GM18517 (cell line): ENCODE measurements around the gene CRACR2A.

Experiments used
- ATAC-seq: cut with Tn5 transposase; IDR thresholded peaks from one replicate; pipeline ENCODE4 v1.9.1; 2021; ENCODE audit warnings: mild to moderate bottlenecking, moderate library complexity; ENCODE audit not compliant: unreplicated experiment

Gene CRACR2A

DNA sequence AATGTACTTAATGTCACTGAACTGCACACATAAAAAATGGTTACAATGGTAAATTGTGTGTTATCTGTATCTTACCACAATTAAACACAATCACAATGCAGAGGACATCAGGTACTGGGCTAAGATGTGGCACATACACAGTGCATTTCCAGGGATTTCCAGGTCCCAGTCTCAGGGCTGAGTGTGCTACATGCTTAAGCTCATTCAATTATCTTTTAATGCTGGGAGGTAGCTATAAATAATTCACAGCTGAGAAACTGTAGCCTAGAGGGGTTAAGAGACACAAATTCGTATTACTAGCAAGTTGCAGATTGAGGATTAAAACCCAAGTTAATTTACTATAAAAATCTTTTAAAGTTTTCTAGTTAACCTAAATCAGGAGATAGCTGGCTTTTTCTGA lies 67.1 kb downstream of the CRACR2A start:
- ATAC-seq: no peak

GRCh38 chr12:3684449-3685051 lies 68.4 kb downstream of the CRACR2A start:
- ATAC-seq: no peak

DNA sequence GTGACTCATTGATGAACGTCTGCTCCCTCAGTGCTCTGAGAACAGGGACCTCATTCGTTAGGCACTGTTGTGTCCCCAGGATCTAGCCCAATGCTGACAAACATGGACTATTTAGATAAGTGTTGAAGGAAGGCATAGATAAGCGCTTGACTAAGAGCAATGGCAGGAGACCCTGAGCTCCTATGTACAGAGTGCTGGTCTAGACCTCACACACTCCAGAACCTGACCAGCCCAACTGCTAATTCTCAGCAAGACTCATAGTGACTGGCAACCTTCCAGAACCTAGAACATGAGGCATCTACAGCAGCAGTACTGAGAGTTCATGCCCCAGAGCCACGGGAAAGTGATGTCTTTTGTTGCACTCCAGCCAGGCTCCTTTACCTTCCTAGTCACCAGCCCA lies 69.2 kb downstream of the CRACR2A start:
- ATAC-seq: no peak

GRCh38 chr12:3681595-3682061 lies 71.3 kb downstream of the CRACR2A start:
- no peak for ATAC-seq

- ATAC-seq: no peak
These were observed 71.9 kb downstream of the CRACR2A start for GRCh38 chr12:3680919-3681594.

- no peak for ATAC-seq
These were observed 73.1 kb downstream of the CRACR2A start for GRCh38 chr12:3679831-3680230.

- no peak for ATAC-seq
These were observed 75.3 kb downstream of the CRACR2A start for GRCh38 chr12:3677609-3678008.

- no peak for ATAC-seq
These were observed 78.8 kb downstream of the CRACR2A start for GRCh38 chr12:3673981-3674708.

DNA sequence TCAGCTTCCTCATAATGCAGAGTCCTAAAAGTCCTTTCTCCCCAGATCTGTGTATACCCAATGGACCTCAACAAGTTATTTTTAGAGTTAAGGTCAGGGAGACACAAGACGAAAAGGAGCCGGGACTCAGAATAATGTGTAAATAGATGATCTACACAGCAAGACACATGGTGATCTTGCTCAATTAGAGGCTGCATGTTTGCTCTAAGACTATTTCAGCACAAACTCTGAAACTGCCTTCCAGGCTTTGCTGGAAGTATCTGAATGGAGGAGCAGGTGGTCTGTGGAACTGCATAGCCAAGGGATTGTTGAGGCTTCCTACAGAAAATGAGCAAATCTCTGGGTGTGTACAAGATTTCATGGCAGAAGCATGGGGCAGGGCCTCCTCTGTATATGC lies 80.8 kb downstream of the CRACR2A start:
- no peak for ATAC-seq

DNA sequence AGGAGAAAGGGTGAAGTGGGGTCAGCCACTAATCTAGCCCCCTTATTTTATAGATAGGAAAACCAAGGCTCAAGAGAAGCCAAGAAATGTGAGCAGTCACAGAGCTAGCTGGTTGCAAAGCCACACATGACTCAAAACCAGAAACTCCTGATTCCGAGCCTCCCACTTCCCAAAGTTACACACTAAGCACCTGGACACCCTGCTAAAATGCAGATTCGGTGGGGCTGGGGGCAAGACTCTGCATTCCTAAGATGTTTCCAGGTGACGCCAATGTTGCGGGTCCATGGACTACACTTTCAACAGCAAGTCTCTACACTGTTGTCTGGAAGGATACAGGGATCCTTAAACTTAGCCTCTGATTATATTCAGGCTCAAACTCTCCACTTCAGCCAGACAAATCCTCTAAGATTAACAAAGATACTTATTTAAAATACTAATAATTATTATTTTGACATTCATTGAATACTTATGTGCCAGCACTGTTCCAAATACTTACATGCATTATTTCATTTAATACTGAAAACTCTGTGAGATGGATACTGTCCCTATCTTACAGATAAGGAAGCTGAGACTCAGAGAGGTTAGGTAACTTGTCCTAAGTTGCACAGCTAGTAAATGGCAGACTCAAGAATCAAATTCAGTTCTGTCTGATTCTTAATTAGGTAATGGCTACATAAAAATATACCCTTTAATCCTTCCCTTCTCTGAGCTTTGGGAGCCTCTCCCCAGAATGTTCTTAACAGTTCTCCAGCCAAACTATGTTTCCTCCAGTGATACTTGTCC lies 81.4 kb downstream of the CRACR2A start:
- ATAC-seq: no peak

DNA sequence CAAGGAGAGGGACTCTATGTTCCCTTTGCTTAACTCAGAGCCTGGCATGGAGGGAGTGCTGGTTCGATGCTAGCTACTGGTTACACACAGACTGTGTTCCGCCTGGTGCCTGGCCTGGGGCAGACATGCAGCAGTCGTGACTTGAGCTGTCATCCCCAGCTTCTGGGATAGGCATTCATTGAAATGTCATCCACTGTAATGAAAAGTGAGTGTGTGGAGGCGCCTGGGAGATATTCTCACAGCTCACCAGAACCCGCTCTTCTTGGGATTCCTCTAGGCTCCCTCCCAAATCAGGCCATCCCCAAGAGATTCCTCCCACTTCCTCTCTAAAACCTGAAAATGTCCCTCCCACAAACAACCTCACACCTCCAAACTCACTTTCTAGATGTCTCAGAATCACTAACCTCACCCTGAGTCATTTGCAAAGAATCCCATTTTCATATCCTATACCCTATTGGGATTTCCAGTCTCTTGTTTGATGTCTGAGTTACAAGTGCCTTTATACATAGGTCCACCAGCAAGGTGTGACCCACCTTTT lies 82.8 kb downstream of the CRACR2A start:
- no peak for ATAC-seq

DNA sequence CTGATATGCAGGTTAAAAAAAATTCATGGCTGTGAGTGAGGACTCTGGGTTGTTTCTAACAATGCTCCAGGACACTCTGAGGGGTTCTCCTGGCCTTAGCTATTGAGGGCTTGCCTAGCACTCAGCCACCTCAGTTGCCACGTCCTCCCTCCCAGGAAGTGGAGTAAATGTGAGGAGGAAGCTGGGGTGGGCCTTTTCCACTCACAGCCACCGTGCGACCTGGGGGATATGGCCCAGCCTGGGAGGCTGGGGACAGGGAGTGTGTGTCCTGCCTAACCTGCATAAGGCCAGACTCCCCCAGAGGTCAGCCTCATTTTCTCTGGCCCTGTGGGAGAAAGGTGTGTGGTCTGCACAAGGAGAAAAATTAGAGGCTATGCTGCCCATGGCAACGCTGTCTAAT lies 83.3 kb downstream of the CRACR2A start:
- ATAC-seq: no peak

- no peak for ATAC-seq
These were observed 84.3 kb downstream of the CRACR2A start for GRCh38 chr12:3668479-3669165.

GRCh38 chr12:3667485-3667884 lies 85.4 kb downstream of the CRACR2A start:
- no peak for ATAC-seq

- ATAC-seq: no peak
These were observed 86.5 kb downstream of the CRACR2A start for GRCh38 chr12:3666441-3666840.

- ATAC-seq: no peak
These were observed 90.4 kb downstream of the CRACR2A start for GRCh38 chr12:3662521-3662921.

DNA sequence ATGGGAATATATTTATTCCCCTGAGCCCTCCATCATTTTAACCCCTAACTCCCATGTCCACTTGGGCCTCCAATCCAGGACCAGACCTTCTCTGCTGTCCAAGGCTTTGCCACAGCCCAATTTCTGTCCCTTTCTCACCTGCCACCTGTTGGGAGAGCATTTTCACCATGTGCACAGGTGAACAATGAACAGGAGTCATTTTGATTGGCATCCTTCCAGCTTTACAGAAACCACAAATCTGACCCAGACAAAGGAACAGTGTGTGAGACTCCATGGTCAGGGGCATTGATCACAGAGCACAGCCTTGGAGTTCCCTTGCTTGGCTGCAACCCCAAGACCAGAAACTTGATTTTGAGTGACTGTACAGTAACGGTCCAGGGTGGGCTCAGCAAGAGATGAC lies 91.9 kb downstream of the CRACR2A start:
- no peak for ATAC-seq

DNA sequence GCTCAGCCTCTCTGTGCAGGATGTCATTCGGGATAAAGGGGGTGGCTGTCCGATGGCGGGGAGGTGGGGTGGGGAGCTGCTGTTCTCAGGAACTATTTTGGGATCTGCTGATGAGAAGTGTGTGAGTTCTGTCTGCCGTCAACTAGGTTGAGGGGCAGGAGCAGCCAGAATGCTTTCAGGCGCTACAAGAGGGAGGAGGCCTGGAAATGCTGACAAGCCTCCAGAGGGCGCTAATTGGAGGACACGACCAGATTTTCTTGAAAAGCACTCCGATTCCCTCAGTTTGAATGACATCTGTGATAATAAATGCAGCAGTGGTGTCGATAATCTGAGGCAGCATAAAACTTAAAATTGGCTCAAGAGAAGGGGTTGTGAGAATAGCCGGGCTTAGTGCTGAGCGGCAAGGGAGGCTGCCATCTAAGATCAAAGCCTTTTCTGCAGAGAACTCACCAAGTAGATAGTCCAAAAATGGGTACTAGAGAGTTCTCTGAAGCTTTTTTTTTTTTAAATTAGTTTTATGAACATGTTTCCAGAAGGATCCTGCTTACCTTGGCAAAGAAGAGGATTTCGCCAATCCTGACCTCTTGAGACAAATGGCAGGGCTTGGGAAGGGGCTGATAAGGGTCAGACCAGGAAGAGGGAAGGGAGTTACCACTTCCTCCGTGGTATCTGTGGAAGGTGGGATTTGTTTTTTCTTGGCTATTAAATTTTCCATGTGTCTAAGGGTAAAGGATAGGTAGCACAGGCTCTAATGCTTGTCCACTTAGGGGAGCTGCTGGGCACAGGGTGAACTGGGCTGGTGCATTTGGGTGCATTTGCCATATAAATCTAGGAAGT lies 94.4 kb downstream of the CRACR2A start:
- ATAC-seq: no peak

DNA sequence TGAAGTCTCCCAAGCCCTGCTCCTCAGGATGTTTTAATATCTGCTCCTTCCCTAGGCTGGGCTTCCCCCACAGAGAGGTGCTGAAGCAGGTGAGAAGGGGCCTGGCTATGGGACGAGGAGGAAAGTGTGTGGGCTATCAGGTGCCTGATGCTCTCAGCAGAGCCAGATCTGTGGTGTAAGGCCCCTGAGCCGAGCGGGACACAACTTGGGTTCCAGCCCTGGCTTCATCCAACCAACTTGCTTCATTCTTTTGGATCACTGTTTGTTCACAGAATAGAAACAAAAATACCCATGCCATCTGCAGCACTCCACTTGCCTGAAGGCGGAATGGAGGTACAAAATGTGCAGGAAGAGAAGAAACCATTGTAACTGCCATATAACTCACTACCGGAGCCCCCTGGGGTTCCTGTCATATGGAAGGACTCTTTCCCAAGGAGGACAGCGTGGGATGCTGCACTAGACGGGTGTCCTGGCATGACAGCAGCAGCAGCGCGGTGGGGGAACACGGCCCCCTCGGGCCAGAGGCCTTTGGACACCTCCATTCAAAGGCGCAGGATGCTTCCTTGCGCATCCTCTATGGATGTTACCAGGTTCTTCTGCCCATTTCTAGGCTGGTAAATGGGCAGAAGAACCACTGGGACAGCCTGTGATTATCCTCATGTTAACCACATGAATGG lies 95.8 kb downstream of the CRACR2A start:
- no peak for ATAC-seq
